HG02588 (cell line): ENCODE data around the gene GAPVD1.
"Not testable (repeated sequence)": the region's sequence is repeated elsewhere in the genome, so short reads cannot be mapped to it uniquely, and the experiment has no call there.

ENCODE experiments used
- ATAC-seq: cut with Tn5 transposase; IDR thresholded peaks from one replicate; pipeline ENCODE4 v1.9.1; 2021; ENCODE audit warnings: mild to moderate bottlenecking, moderate library complexity; ENCODE audit not compliant: unreplicated experiment

GAPVD1 gene

DNA sequence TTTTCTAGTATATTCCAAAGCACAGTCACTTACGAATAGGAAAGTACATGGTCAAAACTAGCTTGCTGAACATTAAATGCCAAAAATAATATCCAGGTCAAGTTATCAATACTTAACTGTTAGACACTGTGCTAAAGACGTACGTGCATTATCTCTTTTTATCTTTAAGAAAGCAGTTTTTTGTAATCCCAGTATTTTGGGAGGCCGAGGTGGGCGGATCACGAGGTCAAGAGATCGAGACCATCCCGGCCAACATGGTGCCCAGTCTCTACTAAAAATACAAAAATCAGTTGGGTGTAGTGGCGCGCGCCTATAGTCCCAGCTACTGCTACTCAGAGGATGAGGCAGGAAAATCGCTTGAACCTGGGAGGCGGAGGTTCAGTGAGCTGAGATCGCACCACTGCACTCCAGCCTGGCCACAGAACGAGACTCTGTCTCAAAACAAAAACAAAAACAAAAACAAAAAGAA lies 17.8 kb upstream of the GAPVD1 start:
- no peak for ATAC-seq

DNA sequence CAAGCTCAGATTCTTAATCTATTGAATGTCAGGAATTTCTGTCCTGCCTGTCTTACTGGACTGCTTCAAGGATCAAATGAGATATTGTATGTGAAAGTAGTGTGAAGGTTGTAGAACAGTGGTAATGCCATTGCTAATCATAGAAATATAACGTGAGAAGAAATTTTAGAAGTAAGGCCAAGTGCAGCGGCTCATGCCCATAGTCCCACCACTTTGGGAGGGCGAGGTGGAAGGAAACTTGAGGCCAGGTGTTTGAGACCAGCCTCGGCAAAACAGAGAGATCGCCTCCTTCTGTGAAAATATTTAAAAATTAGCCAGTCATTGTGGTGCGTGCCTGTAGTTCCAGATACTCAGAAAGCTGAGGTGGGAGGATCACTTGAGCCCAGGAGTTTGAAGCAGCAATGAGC lies 15.4 kb upstream of the GAPVD1 start:
- no peak for ATAC-seq

DNA sequence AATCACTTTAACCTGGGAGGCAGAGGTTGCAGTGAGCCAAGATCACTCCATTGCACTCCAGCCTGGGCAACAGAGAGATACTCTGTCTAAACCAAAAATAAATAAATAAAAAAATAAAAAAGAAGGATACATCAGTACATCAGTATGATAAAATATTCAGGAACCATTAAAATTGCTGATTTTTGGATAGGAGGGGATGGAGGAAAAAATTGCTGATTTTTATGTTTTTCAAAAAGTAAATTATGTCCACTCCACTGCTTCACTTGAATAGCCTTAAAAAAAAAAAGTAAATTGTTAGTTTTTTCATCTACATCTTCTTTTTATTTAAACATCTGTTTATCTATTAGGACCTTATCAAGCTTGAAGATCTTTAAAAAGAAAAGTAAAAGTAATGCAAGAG lies 7.4 kb upstream of the GAPVD1 start:
- ATAC-seq, result no peak

DNA sequence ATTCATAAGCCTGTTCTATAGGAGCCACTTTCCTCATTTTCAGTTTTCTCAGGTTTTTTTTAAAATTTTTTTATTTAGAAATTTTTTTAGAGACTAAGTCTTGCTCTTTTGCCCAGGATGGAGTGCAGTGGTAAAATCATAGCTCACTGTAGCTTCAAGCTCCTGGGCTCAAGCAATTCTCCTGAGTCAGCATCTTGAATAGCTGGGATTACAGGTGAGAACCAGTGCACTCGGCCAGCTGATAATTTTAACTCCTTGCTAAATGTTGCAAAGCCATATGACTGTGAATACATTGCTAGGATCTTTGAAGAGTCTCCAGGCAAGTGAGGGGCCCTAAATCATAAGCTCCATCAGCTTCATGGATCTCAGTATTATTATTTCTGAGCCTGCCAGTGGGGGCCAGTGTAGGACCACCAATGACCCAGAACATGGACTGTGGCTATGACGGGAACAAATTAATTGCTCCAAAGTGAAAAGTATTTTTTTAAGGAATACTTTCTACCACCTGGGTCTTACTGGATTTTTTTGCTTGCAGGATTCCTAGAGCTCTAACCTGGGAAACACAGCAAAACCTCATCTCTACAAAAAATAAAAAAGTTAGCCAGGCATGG lies 5.7 kb upstream of the GAPVD1 start:
- no peak for ATAC-seq

DNA sequence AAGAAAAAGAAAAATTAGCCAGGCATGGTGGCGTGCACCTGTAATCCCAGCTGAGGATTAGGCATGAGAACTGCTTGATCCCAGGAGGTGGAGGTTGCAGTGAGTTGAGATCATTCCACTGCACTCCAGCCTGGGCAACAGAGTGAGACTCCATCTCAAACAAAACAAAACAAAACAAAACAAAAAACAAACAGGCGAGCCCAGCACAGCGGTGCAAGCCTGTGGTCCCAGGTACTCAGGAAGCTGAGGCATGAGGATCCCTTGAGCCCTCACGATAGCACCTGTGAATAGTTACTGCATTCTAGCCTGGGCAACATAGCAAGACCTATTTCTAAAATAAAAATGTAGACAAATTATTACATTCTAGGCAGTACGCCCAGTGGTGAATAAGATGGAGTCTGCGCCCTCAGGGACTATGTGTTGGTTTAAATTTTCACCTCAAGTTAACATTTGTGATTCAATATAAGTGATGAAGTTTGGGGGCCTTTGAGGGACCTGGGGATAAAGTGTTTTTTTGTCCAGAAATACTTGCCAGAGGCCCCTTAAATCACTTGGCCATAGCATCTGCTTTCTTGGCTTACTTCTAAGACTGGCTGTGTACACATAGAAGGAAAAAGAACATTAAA lies 3.4 kb upstream of the GAPVD1 start:
- no peak for ATAC-seq

DNA sequence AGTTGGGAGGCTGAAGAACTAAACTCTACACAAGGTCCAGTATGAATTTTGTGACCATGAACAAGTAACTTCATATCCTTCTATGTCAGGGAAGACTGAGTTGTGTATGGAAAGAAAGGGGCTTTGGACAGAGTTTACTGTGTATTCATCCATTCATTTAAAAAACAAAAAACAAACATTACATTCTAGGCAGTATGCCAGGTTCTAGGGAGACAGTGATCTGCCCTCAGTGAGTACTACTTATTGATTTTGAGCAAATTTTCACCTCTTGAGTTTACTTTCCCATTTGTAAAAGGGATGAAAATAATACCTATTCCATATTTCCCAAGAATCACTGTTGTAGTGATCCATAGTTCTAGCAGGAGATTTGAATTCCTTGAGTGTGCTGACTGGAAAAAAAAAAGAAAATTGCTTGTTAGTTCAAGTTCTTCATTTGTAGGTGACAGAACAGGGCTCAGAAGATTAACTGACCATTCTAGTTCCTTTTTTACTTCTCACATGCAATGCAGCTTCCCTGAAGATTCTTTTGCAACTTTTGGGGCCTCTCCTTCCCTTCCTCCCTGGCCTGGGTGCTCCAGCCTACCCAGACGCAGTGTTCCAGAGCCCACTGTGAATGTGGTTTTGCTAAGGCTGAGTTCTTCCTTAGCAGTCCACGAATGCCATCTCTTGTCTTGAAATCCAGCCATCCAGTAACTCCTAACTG lies 2.6 kb upstream of the GAPVD1 start:
- no peak for ATAC-seq

DNA sequence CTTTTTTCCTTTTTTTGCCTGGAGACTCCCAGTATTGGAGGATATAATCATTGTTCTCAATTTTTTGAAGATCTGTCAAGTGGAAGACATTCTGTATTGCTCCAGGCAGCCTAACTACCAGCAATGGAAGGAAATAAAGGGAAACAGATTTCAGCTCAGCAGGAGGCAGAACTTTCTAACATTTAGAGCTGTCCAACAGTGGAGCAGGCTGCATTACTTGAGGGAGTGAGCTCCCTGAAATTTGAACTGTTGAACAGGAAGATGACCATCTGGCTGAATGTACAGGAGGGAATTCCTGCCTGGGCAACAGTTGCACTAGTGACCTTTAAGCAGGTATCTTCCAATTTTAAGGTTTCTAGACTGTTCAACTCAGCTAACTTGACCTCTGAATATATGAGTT lies 1.1 kb upstream of the GAPVD1 start:
- no peak for ATAC-seq

DNA sequence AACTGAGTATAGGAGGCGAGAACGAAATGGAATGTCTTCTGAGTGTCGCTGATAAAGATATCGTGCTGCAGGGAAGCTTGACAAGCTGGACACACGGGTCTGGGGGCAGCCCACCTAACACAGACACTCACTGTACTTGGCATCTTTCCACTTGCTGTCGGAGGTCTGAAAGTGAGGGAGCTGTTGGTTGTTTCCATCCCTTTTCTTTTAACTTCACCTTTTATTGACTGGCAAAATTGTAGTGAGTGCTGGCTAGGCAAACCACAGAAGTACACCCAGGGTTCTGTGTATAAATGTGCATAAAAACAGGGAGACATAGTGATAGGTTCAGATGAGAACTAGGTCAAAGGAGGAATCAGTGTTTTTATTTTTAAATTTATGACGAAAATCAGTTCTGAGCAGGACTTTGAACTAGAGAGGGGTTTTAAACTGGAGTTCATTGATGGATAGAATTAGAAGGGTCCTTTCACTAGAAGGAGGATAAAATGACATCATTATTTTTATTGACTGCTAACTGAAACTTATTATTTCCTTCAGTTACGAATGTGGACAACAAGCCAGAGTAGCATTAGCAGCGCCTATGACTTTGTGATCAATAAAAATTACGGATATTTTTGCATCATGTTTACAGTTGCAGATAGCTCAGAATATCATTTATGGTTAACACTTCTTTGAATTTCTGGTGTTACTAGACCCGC lies 817 bp downstream of the GAPVD1 start:
- ATAC-seq, result no peak

DNA sequence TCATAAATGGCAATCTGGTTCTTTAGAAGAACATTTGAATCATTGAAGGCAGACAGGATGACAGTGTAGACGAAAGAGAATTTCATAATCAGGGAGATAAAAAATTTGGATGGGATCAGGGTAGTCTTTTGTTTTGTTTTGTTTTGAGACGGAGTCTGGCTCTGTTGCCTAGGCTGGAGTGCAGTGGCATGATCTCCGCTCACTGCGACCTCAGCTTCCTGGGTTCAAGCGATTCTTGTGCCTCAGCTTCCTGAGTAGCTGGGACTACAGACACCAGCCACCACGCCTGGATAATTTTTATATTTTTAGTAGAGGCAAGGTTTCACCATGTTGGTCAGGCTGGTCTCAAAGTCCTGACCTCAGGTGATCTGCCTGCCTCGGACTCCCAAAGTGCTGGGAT lies 2.4 kb downstream of the GAPVD1 start:
- not testable (repeated sequence) for ATAC-seq

DNA sequence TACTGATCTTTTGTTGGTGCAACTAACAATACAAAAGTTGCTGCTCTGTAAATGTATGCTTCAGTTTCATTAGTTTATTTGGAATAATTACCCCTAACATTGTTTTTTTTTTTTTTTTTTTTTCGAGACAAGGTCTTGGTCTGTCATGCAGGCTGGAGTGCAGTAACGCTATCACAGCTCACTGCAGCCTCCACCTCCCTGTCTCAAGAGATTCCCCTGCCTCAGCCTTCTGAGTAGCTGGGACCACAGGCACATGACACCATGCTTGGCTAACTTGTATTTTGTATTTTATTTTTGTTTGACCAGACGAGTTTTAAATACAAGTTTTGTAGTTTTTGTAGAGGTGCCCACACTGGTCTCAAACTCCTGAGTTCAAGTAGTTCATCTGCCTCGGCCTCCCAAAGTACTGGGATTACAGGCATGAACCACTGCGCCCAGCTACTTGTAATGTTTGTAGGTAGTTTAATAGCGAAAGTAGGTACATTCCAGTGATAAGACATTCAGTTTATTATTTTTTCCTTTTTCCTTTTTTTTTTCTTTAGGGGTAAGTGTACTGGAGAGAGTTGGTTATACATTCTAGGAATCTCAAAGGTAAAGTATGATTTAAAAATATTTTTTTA lies 6.9 kb downstream of the GAPVD1 start:
- no peak for ATAC-seq

DNA sequence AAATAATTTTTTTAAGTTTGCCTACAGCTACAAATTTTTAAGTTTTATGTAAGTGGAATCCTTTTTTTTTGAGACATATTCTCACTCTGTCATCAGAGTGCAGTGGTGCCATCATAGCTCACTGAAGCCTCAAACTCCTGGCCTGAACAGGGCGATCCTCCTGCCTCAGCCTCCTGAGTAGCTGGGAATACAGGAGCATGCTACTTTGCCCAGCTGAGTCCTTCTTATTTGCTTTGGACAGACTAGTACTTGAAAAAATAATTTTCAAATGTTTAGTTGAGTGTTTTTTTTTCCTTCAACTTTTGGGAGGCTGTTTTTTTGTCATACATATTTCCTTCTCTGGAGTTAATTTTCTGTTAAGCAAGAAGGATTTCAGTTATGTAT lies 7.4 kb downstream of the GAPVD1 start:
- ATAC-seq, result no peak

DNA sequence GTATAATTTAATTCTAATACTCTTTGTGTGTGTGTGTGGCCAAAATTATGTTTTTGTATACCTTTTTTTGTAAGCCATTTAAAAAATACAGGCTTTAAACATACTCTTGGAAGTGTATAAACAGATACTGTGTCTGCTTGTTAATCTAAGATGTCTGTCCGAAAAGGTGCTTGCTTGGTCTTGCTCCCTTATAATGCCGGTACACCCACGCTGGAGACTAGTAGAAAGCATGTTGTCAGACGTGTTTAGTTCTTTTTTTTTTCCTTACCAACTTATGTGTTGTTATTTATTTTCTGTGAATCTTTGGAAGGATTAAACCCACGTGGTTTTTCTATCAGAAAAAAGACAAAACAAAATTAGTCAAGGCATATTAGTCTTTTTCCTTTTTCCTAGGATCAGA lies 9.5 kb downstream of the GAPVD1 start:
- ATAC-seq, result no peak

DNA sequence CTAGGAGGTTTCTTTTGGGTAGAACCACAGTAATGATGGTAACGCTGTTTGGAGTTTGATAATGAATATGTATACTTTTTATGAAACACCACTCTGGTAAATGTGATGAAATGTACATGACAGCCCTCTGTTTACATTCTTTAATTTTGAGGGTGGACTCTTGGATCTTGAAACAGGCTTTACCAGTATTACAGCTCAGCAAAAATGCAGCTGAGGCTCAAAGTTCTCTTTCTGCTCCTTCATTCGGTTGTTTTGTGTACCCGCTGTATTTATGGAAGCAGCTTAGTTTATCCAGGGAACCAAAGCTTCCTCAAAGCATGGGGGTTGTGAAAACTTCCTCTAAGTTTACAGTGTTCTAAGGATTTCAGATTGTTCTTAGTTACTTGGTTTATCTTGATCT lies 11.1 kb downstream of the GAPVD1 start:
- ATAC-seq, result no peak

DNA sequence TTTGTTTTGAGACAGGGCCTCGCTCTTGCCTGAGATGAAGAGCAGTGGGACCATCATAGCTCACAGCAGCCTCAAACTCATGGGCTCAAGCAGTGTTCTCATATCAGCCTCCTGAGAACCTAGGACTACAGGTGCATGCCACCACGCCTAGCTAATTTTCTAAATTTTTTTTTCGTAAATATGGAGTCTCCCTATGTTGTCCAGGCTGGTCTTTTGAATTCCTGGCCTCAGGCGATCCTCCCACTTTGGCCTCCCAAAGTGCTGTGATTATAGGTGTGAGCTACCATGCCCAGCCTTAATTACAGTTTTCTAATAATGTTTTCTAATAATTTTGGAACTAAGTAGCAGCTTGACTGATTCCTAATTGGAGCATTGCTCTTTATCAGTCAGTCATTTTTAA lies 15.1 kb downstream of the GAPVD1 start:
- no peak for ATAC-seq

DNA sequence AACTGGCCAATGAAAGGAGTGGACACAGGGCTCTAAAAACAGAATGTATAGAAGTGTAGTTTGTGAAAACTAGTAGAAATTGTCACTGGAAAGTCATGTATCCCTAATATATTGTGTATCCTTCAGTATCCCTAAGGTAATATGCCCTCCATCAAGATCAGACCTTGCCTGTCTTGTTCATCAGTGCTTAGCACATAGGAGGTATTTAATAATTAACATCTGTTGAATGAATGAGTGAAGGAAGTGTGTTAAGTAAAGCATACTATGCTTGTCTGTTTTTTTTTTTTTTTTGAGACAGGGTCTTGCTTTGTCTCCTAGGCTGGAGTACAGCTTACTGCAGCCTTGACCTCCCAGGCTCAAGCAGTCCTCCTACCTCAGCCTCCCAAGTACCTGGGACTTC lies 15.8 kb downstream of the GAPVD1 start:
- no peak for ATAC-seq

DNA sequence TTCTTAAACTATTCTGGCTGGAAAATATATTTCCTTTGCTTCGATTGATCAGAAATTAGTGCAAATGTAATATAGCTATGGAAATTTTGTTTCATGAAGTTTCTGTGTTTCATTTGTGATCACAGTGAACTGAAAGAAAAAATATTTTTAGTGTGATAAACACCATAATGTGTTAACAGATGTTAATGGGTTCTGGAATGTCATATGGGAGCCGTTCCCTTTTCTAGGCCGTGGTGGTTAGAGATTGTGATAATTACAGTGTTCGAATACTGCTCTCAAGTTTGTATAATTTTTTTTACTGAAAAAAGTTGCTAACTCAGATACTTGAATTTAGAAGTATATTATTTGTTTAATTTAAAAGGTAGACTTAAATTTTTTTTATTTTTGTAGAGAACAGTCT lies 19.3 kb downstream of the GAPVD1 start:
- no peak for ATAC-seq

DNA sequence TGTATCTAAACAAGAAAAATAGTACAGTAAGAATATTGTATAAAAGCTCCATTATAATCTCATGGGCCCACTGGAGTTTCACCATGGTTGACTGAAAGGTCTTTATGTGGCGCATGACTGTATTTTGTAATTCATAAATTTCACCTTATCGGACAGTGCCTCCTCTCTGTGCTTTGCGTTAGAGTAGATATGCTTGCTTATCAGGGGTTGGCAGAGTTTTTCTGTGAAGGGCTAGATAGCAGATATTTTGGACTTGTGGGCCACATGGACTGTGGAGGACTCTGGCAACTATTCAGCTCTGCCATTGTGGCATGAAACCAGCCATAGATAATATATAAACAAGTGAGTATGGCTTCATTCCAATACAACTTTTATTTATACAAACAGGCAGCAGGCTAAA lies 23.2 kb downstream of the GAPVD1 start:
- no peak for ATAC-seq

DNA sequence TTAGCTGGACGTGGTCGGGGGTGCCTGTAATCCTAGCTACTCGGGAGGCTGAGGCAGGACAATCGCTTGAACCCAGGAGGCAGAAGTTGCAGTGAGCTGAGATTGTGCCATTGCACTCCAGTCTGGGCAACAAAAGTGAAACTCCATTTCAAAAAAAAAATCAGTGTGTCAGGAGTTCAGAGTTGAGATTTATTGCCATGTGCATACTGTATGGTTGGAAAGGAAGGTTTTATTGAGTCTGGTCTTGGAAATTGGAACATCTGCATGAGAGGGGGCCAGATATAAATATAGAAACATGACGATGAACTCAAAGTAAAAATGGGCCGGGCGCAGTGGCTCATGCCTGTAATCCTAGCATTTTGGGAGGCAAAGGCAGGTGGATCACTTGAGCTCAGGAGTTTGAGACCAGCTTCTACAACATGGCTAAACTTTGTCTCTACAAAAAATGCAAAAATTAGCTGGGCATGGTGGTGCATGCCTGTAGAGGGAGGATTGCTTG lies 25.4 kb downstream of the GAPVD1 start:
- ATAC-seq, result not testable (repeated sequence)

DNA sequence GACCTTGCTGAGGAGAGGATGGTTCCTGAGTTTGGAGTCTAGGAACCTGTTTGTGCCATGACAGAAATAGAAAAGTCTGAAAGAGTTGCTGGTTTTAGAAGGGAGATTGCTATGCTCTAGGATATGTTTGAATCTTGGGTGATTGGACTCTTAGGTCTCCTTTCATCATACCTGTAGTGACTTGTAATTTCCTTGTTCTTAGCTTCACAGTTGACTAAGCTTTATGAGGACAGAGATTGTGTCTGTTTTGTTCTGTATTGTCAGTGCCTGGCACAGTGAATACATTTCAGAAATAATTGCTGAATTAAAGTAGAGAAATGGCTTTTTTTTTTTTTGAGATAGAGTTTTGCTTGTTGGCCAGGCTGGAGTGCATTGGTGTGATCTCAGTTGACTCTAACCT lies 31.5 kb downstream of the GAPVD1 start:
- ATAC-seq, result no peak

DNA sequence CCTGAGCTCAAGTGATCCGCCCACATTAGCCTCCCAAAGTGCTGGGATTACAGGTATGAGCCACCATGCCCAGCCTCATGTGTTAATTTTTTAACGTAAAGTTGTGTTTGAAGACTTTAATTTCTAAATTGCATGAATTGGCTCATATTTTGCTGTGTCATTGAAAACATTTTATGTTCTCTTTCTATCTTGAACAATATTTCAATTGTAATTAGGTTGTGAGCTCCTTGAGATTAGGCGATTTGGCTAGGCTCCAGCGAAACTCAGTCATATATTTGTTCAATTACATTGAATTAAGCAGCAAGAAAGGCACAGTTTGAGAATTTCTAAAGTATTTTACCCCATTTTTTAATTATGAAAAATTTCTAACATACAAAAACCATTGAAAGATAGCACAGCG lies 34.0 kb downstream of the GAPVD1 start:
- ATAC-seq, result no peak

DNA sequence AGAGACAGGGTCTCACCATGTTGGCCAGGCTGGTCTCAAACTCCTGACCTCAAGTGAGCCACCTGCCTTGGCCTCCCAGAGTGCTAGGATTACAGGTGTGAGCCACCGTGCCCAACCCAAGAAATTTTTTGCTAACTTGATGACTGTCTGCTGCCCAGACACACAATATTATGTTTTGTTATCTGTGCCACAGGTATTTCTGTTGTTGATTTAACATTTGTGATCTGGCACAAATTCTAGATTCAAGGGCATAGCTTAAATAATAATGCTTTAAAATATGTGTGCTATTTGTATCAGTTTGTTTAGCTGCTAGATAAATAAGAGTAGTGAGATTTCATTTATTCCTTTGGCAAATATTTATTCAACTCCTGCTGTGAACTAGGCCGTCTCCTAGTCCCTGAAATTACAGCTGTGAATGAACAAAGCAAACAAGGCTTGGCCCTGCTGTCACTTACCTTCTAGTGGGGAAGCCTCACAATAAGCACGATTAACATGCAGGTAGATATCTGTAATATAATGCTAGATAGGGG lies 35.3 kb downstream of the GAPVD1 start:
- ATAC-seq, result no peak
